H9 (cell line): Measurements from ENCODE around the gene THAP11. TPM values are rescaled to one million over a fixed set of nuclear protein-coding genes. Genes with fewer than 3 reads are reported as not detected.
A peak's percentile ranks its signal among the peaks of the same experiment; 100 is the strongest.

Source experiments
- DNase-seq: peaks from one replicate; pipeline ENCODE4 v3.0.0-alpha.2; 2017
- H2AFZ ChIP-seq: one replicate; pipeline ENCODE4 v1.6.1; 2013; ENCODE audit warnings: mild to moderate bottlenecking, low read length, control low read depth, moderate library complexity
- H2AK5ac ChIP-seq: 2 replicates; pipeline ENCODE4 v1.6.1; 2013; ENCODE audit warnings: low read length, control low read depth, mixed read lengths; ENCODE audit not compliant: insufficient read length
- H2BK120ac ChIP-seq: one replicate; pipeline ENCODE4 v1.6.1; 2013; ENCODE audit warnings: low read depth, mild to moderate bottlenecking, low read length, control low read depth, inconsistent platforms; ENCODE audit not compliant: poor library complexity, severe bottlenecking
- H2BK12ac ChIP-seq: 2 replicates; pipeline ENCODE4 v1.6.1; 2013; ENCODE audit warnings: low read length, control low read depth, mixed read lengths, low read depth; ENCODE audit not compliant: insufficient read length
- H2BK15ac ChIP-seq: 2 replicates; pipeline ENCODE4 v1.6.1; 2013; ENCODE audit warnings: low read depth, low read length, control low read depth
- H2BK20ac ChIP-seq: one replicate; pipeline ENCODE4 v1.6.1; 2013; ENCODE audit warnings: low read depth, mild to moderate bottlenecking, low read length, control low read depth, inconsistent platforms; ENCODE audit not compliant: poor library complexity, severe bottlenecking
- H2BK5ac ChIP-seq: 2 replicates; pipeline ENCODE4 v1.6.1; 2013; ENCODE audit warnings: low read length, control low read depth, mixed read lengths; ENCODE audit not compliant: insufficient read length
- H3K14ac ChIP-seq: 2 replicates; pipeline ENCODE4 v1.6.1; 2013; ENCODE audit warnings: low read length, control low read depth; ENCODE audit not compliant: insufficient read depth
- H3K18ac ChIP-seq: 2 replicates; pipeline ENCODE4 v1.6.1; 2013; ENCODE audit warnings: low read depth, mild to moderate bottlenecking, mixed read lengths, low read length, control low read depth; ENCODE audit not compliant: insufficient read length
- H3K23ac ChIP-seq: 2 replicates; pipeline ENCODE4 v1.6.1; 2013; ENCODE audit warnings: low read length, control low read depth, mixed read lengths, low read depth; ENCODE audit not compliant: insufficient read length
- H3K23me2 ChIP-seq: 2 replicates; pipeline ENCODE4 v1.6.1; 2013; ENCODE audit warnings: low read depth, mild to moderate bottlenecking, mixed read lengths, low read length, control low read depth; ENCODE audit not compliant: insufficient read length, poor library complexity, severe bottlenecking
- H3K27ac ChIP-seq: 2 replicates; pipeline ENCODE4 v1.5.1; 2013; ENCODE audit warnings: low read length, control low read depth, mixed read lengths, low read depth; ENCODE audit not compliant: insufficient read length
- H3K27me3 ChIP-seq: 2 replicates; pipeline ENCODE4 v1.6.1; 2013; ENCODE audit warnings: low read length, control low read depth, inconsistent platforms; ENCODE audit not compliant: insufficient read depth
- H3K4ac ChIP-seq: 2 replicates; pipeline ENCODE4 v1.6.1; 2013; ENCODE audit warnings: low read depth, mild to moderate bottlenecking, control low read depth, inconsistent platforms, low read length, moderate library complexity
- H3K4me1 ChIP-seq: 2 replicates; pipeline ENCODE4 v1.6.1; 2013; ENCODE audit warnings: low read length, control low read depth, inconsistent platforms; ENCODE audit not compliant: insufficient read depth
- H3K4me2 ChIP-seq: 2 replicates; pipeline ENCODE4 v1.6.1; 2013; ENCODE audit warnings: low read length, control low read depth, mixed read lengths; ENCODE audit not compliant: insufficient read length, insufficient read depth
- H3K56ac ChIP-seq: 2 replicates; pipeline ENCODE4 v1.6.1; 2013; ENCODE audit warnings: low read depth, mild to moderate bottlenecking, mixed read lengths, low read length, control low read depth; ENCODE audit not compliant: insufficient read length
- H3K79me1 ChIP-seq: 2 replicates; pipeline ENCODE4 v1.6.1; 2013; ENCODE audit warnings: low read depth, mild to moderate bottlenecking, moderate library complexity, low read length, control low read depth, inconsistent platforms; ENCODE audit not compliant: insufficient read depth, poor library complexity, severe bottlenecking
- H3K79me2 ChIP-seq: 2 replicates; pipeline ENCODE4 v1.6.1; 2013; ENCODE audit warnings: low read length, control low read depth, inconsistent platforms; ENCODE audit not compliant: insufficient read depth
- H3K9ac ChIP-seq: 2 replicates; pipeline ENCODE4 v1.6.1; 2013; ENCODE audit warnings: low read length, control low read depth, mixed read lengths; ENCODE audit not compliant: insufficient read length; ENCODE audit errors: extremely low read depth
- H3K9me3 ChIP-seq: one replicate; pipeline ENCODE4 v1.6.1; 2013; ENCODE audit warnings: low read depth, low read length, inconsistent platforms; ENCODE audit not compliant: control insufficient read depth
- H3T11ph ChIP-seq: one replicate; pipeline ENCODE4 v1.6.1; 2013; ENCODE audit warnings: mild to moderate bottlenecking, low read length, control low read depth, inconsistent platforms
- H4K20me1 ChIP-seq: one replicate; pipeline ENCODE4 v1.6.1; 2013; ENCODE audit not compliant: control insufficient read depth, insufficient read length, insufficient read depth
- H4K5ac ChIP-seq: 2 replicates; pipeline ENCODE4 v1.6.1; 2013; ENCODE audit warnings: low read depth, mild to moderate bottlenecking, mixed read lengths, low read length, control low read depth; ENCODE audit not compliant: insufficient read length
- H4K8ac ChIP-seq: replicated peaks from 2 replicates; pipeline ENCODE4 v1.6.1; 2013; ENCODE audit warnings: low read length, control low read depth, mixed read lengths, low read depth; ENCODE audit not compliant: insufficient read length
- H4K91ac ChIP-seq: 2 replicates; pipeline ENCODE4 v1.6.1; 2013; ENCODE audit warnings: low read depth, mild to moderate bottlenecking, moderate library complexity, mixed read lengths, low read length, control low read depth; ENCODE audit not compliant: insufficient read length
- H3K27ac Mint-ChIP-seq, 3 experiments: 2 replicates in 2 of 3; 3 replicates in 1 of 3; pipeline ENCODE4 v1.8.0; 2020 to 2021; ENCODE audit warnings: mixed read lengths in 3 of 3, mild to moderate bottlenecking in 1 of 3, moderate library complexity in 1 of 3
- H3K27me3 Mint-ChIP-seq: 2 replicates; pipeline ENCODE4 v1.8.0; 2021; ENCODE audit warnings: low read depth, mild to moderate bottlenecking, moderate library complexity, mixed read lengths
- H3K36me3 Mint-ChIP-seq, 3 experiments: 2 replicates in 2 of 3; 3 replicates in 1 of 3; pipeline ENCODE4 v1.8.0; 2020 to 2021; ENCODE audit warnings: low read depth in 3 of 3, mixed read lengths in 3 of 3; ENCODE audit not compliant: insufficient read depth in 1 of 3
- H3K4me1 Mint-ChIP-seq, 2 experiments: 2 replicates each; pipeline ENCODE4 v1.8.0; 2020; ENCODE audit warnings: mixed read lengths in 2 of 2
- H3K4me3 Mint-ChIP-seq, 2 experiments: 2 replicates in 1 of 2; 3 replicates in 1 of 2; pipeline ENCODE4 v1.8.0; 2020 to 2021; ENCODE audit warnings: mild to moderate bottlenecking in 2 of 2, mixed read lengths in 2 of 2, moderate library complexity in 1 of 2
- H3K9me3 Mint-ChIP-seq, 2 experiments: 2 replicates in 1 of 2; 3 replicates in 1 of 2; pipeline ENCODE4 v1.8.0; 2020; ENCODE audit warnings: mild to moderate bottlenecking in 2 of 2, mixed read lengths in 2 of 2, moderate library complexity in 1 of 2
- WGBS: extraction: QIAGEN DNeasy Blood & Tissue Kit; methylation state at CpG from one replicate; pipeline ENCODE4 v1.1.7; 2013; ENCODE audit warnings: missing lambda C conversion rate, low lambda C conversion rate, mixed read lengths; ENCODE audit not compliant: insufficient read length; ENCODE audit errors: extremely low coverage; 5-methylcytosine and 5-hydroxymethylcytosine counted together
- total RNA-seq: library from RNA; stranded (reverse); gene quantifications from 2 replicates; pipeline ENCODE4 v1.2.1, GENCODE V29; 2021
- TF ChIP-seq, protein P1 (sequence below): fragments of 200-600 bp; sonication (generic); conservative IDR thresholded peaks from 3 replicates; pipeline ENCODE4 v1.8.0; 2021; ENCODE audit warnings: antibody characterized with exemption, mild to moderate bottlenecking

The THAP11 gene
- total RNA-seq, 1 experiment from 2014 or later = 48.9 TPM

DNA sequence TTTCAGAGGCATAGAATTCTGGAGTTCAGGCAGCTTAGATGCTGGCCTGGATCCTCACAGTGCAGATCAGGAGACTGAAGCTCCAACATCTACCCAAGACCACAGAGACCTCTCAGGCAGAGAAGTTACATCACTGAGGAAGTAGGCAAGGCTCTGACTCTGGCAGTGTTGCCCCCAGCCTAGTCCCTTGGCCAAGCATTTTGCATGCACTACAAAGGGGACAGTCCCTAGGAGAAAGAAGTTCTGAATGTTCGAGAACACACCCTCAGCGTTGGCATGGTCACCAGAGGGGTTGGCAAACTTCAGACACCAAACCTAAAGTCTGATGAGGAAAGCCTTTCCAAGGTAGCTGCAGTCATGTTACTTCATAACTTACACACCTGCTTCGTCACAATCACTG is 38.2 kb upstream of the THAP11 start:
- Histone ChIP-seq H3K27me3 (no peaks in the 10 kb centered on the region), H3K23ac (no peak overlapping the region), H3K4me2 (no peak overlapping the region), H2BK15ac (no peak overlapping the region), H2AK5ac (no peak overlapping the region), H3K14ac (no peak overlapping the region), H2BK12ac (no peak overlapping the region), H3K9ac (no peak overlapping the region), H3K27ac (no peak overlapping the region), H4K20me1 (no peaks in the 10 kb centered on the region), H4K5ac (no peak overlapping the region), H2BK5ac (no peak overlapping the region), H3K79me1 (peaks cover 3% of the 10 kb centered on the region), H3T11ph (no peak overlapping the region), H3K9me3 (no peaks in the 10 kb centered on the region), H3K4me1 (0 out of 2 replicates have a peak, but pooled peaks cover 3% of the 10 kb centered on the region), H2BK20ac (no peak overlapping the region), H3K4ac (no peak overlapping the region), H2AFZ (no peak overlapping the region), H2BK120ac (no peak overlapping the region), H3K56ac (no peak overlapping the region), H3K23me2 (peaks cover 7% of the 10 kb centered on the region), H4K91ac (no peak overlapping the region), H4K8ac (no peak overlapping the region), H3K18ac (no peak overlapping the region), H3K79me2 (peaks cover 2% of the 10 kb centered on the region; the same call in 1 of the 2 replicates)
- no peaks in the 10 kb centered on the region for H3K9me3 Mint-ChIP-seq
- peaks cover 10 to 14% of the 10 kb centered on the region in 2 experiments for H3K4me1 Mint-ChIP-seq
- TF ChIP-seq, protein P1, sequence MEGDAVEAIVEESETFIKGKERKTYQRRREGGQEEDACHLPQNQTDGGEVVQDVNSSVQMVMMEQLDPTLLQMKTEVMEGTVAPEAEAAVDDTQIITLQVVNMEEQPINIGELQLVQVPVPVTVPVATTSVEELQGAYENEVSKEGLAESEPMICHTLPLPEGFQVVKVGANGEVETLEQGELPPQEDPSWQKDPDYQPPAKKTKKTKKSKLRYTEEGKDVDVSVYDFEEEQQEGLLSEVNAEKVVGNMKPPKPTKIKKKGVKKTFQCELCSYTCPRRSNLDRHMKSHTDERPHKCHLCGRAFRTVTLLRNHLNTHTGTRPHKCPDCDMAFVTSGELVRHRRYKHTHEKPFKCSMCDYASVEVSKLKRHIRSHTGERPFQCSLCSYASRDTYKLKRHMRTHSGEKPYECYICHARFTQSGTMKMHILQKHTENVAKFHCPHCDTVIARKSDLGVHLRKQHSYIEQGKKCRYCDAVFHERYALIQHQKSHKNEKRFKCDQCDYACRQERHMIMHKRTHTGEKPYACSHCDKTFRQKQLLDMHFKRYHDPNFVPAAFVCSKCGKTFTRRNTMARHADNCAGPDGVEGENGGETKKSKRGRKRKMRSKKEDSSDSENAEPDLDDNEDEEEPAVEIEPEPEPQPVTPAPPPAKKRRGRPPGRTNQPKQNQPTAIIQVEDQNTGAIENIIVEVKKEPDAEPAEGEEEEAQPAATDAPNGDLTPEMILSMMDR = no peak
- no peak overlapping the region; a peak in 1 of 7 replicates for H3K27ac Mint-ChIP-seq
- H3K36me3 Mint-ChIP-seq = peaks cover 11 to 53% (median 41%) of the 10 kb centered on the region in 3 experiments; a peak in 6 of 7 replicates
- H3K4me3 Mint-ChIP-seq = peak overlapping the region; percentile 8 to 10; a peak in 3 of 5 replicates
- WGBS = no CpG with 5 or more reads among the region's 3 CpGs
- DNase-seq = no peak
- H3K27me3 Mint-ChIP-seq = no peaks in the 10 kb centered on the region
